Measurements from ENCODE around the gene ZNF319.

The ZNF319 gene

DNA sequence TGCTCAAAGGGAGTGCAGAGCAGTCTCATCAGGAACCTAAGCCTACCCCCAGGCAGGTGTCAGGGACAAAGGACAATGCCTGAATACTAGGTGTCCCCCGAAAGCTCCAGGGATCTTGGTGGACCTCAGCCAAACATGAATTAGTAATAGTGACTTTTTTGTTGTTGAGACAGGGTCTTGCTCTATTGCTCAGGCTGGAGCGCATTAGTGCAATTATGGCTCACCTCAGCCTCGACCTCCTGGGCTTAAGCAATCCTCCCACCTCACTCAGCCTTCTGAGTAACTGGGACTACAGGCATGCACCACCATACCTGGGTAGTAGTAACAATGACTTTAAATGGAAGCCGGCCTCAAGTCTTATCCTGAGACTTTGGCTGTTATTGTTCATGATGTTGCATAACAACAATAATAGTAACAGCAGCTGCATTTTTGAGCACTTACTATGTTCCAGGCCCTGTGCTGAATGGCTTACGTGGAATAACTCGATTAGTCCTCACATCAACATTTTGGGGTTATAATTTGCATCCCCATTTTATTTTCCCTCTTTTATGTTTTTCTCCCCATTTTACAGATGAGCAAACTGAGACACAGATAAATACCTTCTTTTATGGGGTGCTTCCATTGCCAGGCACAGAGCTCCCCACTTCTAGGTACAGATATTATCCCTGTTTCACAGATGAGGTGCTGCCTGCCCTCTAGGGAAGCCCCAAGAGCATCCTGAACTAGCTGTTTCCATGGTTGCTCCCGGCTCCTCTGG is 49.1 kb downstream of the ZNF319 start:
- DNase-seq, result no peak
- H3K4me1 ChIP-seq, result peaks cover 8% of the 10 kb centered on the region
- no peaks in the 10 kb centered on the region; the same call in 1 of the 2 replicates for H3K9me3 ChIP-seq
- no peaks in the 10 kb centered on the region for H3K27me3 ChIP-seq
- no peaks in the 10 kb centered on the region for H3K36me3 ChIP-seq
- TF ChIP-seq, protein P1, sequence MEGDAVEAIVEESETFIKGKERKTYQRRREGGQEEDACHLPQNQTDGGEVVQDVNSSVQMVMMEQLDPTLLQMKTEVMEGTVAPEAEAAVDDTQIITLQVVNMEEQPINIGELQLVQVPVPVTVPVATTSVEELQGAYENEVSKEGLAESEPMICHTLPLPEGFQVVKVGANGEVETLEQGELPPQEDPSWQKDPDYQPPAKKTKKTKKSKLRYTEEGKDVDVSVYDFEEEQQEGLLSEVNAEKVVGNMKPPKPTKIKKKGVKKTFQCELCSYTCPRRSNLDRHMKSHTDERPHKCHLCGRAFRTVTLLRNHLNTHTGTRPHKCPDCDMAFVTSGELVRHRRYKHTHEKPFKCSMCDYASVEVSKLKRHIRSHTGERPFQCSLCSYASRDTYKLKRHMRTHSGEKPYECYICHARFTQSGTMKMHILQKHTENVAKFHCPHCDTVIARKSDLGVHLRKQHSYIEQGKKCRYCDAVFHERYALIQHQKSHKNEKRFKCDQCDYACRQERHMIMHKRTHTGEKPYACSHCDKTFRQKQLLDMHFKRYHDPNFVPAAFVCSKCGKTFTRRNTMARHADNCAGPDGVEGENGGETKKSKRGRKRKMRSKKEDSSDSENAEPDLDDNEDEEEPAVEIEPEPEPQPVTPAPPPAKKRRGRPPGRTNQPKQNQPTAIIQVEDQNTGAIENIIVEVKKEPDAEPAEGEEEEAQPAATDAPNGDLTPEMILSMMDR (IDR thresholded peaks at IDR 0.05; ENCODE audit: low read depth, low read length), result no peak
- no peak overlapping the region for H3K4me3 ChIP-seq (ENCODE audit: low read depth, low read length)

DNA sequence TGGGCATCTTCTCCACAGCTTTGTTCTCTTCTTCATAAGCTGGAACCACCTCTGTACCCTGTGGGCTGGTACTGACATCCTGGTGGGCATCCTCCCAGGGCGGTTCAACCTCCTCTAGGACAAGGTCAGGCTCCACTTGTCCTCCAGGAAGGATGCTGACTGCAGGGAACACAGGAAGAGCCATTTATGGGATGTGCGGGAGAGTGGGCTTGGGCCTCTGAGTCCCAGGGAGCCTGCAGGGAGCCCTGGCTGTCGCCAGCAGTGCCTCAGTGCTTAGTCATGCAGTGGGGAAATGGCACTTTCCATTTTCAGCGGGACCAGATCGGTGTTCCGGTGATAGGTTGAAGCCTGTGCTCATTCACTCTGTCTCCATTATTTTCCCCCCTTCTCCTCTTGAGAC is 50.1 kb downstream of the ZNF319 start:
- no peaks in the 10 kb centered on the region for H3K27me3 ChIP-seq
- TF ChIP-seq, protein P1 (IDR thresholded peaks at IDR 0.05; ENCODE audit: low read depth, low read length), result no peak
- no peaks in the 10 kb centered on the region; the same call in 1 of the 2 replicates for H3K36me3 ChIP-seq
- H3K4me1 ChIP-seq, result peaks cover 14% of the 10 kb centered on the region
- no peak for DNase-seq
- no peaks in the 10 kb centered on the region; the same call in 1 of the 2 replicates for H3K9me3 ChIP-seq
- H3K4me3 ChIP-seq (ENCODE audit: low read depth, low read length), result no peak overlapping the region

DNA sequence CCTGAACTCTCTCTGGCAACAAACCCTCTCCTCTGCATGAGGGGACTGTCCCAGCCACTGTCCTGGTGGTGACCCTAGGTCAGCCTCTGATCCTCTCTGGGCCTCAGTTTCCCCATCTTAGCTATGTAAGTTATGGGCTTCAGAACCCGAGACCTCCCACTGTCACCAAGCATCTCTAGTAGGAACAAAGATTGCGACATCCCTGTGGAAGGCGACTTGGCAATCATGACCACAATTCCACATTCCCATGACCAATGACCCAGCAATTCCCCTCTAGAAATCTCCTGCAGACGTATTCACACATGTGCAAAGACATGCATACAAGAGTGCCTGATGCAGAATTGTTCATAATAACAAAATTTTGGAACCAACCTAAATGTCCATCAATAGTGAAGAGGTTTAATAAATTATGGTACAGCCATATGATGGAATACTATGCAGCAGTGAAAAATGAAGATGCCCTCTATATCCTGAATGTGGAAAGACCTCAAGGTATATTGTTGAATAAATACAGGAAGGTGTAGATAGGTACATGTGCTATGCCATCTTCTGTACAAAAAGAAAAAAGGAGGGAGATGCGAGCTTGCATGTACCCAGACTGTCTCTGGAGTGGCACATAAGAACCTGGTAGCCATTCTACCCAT is 50.8 kb downstream of the ZNF319 start:
- Histone ChIP-seq H3K9me3 (no peaks in the 10 kb centered on the region; the same call in 1 of the 2 replicates), H3K4me3 (ENCODE audit: low read depth, low read length) (no peak overlapping the region), H3K36me3 (no peaks in the 10 kb centered on the region; the same call in 1 of the 2 replicates), H3K4me1 (peaks cover 19% of the 10 kb centered on the region), H3K27me3 (no peaks in the 10 kb centered on the region)
- TF ChIP-seq, protein P1 (IDR thresholded peaks at IDR 0.05; ENCODE audit: low read depth, low read length), result no peak
- no peak for DNase-seq

DNA sequence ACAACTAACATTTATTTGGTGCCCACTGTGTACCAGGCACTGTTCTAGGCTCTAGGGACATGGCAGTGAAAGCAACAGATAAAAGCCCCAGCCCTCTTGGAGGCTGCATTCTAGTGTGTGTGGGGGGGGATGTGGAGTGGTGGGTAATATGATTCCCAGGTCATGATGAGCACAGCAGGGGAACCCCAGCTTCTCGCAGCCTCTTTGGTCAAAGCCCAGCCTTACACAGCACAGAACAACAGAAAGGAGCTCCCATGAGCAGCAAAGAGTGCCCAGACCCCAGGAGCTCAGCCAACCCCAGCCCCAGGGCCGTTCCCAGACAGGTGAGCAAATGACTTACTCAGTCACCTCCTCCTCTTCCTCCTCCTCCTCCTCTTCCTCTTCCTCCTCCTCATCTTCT is 51.5 kb downstream of the ZNF319 start:
- no peaks in the 10 kb centered on the region; the same call in 1 of the 2 replicates for H3K9me3 ChIP-seq
- no peak for DNase-seq
- no peaks in the 10 kb centered on the region for H3K27me3 ChIP-seq
- TF ChIP-seq, protein P1 (IDR thresholded peaks at IDR 0.05; ENCODE audit: low read depth, low read length), result no peak
- peaks cover 19% of the 10 kb centered on the region for H3K4me1 ChIP-seq
- H3K4me3 ChIP-seq (ENCODE audit: low read depth, low read length), result no peak overlapping the region
- H3K36me3 ChIP-seq, result no peaks in the 10 kb centered on the region; the same call in 1 of the 2 replicates

DNA sequence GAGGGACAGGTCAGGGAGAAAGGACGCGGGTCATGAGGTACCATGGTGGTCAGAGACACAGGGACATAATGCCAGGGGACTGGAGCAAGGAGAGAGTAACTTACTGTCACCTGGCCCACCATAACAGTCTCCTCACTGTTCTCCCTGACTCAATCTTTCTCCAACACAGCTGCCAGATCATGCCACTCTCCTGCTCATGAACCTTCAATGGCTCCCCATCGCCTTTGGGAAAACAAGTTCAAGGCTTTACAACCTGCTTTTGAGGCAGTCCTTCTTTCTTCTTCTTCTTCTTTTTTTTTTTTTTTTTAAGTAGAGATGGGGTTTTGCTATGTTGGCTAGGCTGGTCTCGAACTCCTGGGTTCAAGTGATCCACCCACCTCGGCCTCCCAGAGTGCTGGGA is 52.4 kb downstream of the ZNF319 start:
- TF ChIP-seq, protein P1 (IDR thresholded peaks at IDR 0.05; ENCODE audit: low read depth, low read length), result no peak
- H3K9me3 ChIP-seq, result no peaks in the 10 kb centered on the region; the same call in 1 of the 2 replicates

DNA sequence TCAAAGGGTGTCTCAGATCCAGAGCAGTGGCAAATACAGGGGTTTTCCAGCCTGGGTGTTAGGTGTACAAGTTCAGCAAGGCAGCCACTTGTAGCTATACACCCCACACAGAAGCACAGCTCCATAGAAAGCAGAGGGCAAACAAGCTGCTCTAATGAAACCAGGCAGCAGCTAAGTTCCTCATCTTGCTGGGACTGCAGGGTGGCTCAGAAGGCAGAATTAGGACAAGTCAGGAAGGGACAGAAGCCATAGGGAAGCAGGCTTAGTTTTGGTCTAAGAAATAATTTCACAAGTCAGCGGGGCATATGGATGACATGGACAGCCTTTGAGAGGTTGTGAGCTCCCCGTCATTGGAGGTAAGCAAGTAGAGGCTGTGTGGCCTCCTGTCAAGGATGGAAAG is 53.2 kb downstream of the ZNF319 start:
- TF ChIP-seq, protein P1 (IDR thresholded peaks at IDR 0.05; ENCODE audit: low read depth, low read length), result no peak
- Histone ChIP-seq H3K4me1 (peaks cover 19% of the 10 kb centered on the region), H3K4me3 (ENCODE audit: low read depth, low read length) (no peak overlapping the region), H3K27me3 (no peaks in the 10 kb centered on the region), H3K9me3 (no peaks in the 10 kb centered on the region; the same call in 1 of the 2 replicates), H3K36me3 (no peaks in the 10 kb centered on the region; the same call in 1 of the 2 replicates)
- no peak for DNase-seq

More for the DNA sequence above, 52.4 kb downstream of the ZNF319 start:
- H3K4me3 ChIP-seq (ENCODE audit: low read depth, low read length), result no peak overlapping the region
- DNase-seq, result no peak
- H3K4me1 ChIP-seq, result peaks cover 19% of the 10 kb centered on the region
- no peaks in the 10 kb centered on the region for H3K27me3 ChIP-seq
- no peaks in the 10 kb centered on the region; the same call in 1 of the 2 replicates for H3K36me3 ChIP-seq

Data from BE2C (cell line).